Panc1 (cell line): ENCODE measurements around the gene EML1. TPM values are rescaled to one million over a fixed set of nuclear protein-coding genes. Genes with fewer than 3 reads are reported as not detected.

Source experiments
- ATAC-seq: fragments of 200-7000 bp; cut with Tn5 transposase; 2 replicates; pipeline ENCODE4 v1.9.1; 2020; ENCODE audit warnings: mild to moderate bottlenecking, moderate library complexity
- BruUV-seq: library from RNA; stranded (reverse); fragments of 400-500 nt; replicated peaks from 2 replicates; lab custom pipeline; 2021; lab: Mats Ljungman, UMichigan
- CTCF ChIA-PET: fragments of 300-600 bp; sonication (Branson Sonifier 250); formaldehyde crosslinking; loops from one replicate; lab custom pipeline; 2022; ENCODE audit warnings: antibody characterized with exemption; lab: Charles Lee
- POLR2A ChIA-PET: fragments of 300-600 bp; sonication (Branson Sonifier 250); formaldehyde crosslinking; loops from one replicate; lab custom pipeline; 2022; ENCODE audit warnings: antibody characterized with exemption; lab: Charles Lee
- DNase-seq: peaks from one replicate; pipeline ENCODE4 v3.0.0-alpha.2; 2010; ENCODE audit warnings: low read depth, low spot score
- H3K27ac ChIP-seq: 2 replicates; pipeline ENCODE4 v1.5.1; 2011; ENCODE audit warnings: mild to moderate bottlenecking, low read length, inconsistent platforms
- H3K27me3 ChIP-seq: fragments of 200-500 bp; sonication (Bioruptor generic); 2 replicates; pipeline ENCODE4 v1.6.0; 2014; ENCODE audit warnings: low read length, inconsistent platforms; ENCODE audit not compliant: control insufficient read depth, insufficient read depth
- H3K36me3 ChIP-seq: fragments of 200-500 bp; sonication (Bioruptor generic); 2 replicates; pipeline ENCODE4 v1.5.1; 2014; ENCODE audit warnings: inconsistent platforms, mild to moderate bottlenecking, low read length, moderate library complexity; ENCODE audit not compliant: control insufficient read depth, insufficient read depth
- H3K4me1 ChIP-seq: 2 replicates; pipeline ENCODE4 v1.5.1; 2011; ENCODE audit warnings: inconsistent platforms, mild to moderate bottlenecking, low read length, moderate library complexity; ENCODE audit not compliant: control insufficient read depth, insufficient read depth
- H3K4me3 ChIP-seq, 2 experiments: 2 replicates each; pipeline ENCODE4 v1.5.1; 2011 to 2012; ENCODE audit warnings: low read depth in 2 of 2, low read length in 2 of 2, mild to moderate bottlenecking in 2 of 2, inconsistent platforms in 1 of 2, moderate library complexity in 1 of 2
- H3K9me3 ChIP-seq: fragments of 200-500 bp; sonication (Bioruptor generic); 2 replicates; pipeline ENCODE4 v1.5.1; 2014; ENCODE audit warnings: low read depth, mild to moderate bottlenecking, inconsistent platforms, low read length, moderate library complexity; ENCODE audit not compliant: control insufficient read depth, insufficient read depth
- POLR2AphosphoS5 ChIP-seq: IDR thresholded peaks from 2 replicates; pipeline ENCODE4 v1.6.1; 2012; ENCODE audit warnings: mild to moderate bottlenecking, low read depth, low read length, moderate library complexity
- SIN3A ChIP-seq: IDR thresholded peaks from 2 replicates; pipeline ENCODE4 v1.6.1; 2012; ENCODE audit warnings: low read depth, mild to moderate bottlenecking, low read length, moderate library complexity, borderline replicate concordance; ENCODE audit not compliant: insufficient read depth
- TCF7L2 ChIP-seq: IDR thresholded peaks from 2 replicates; pipeline ENCODE4 v1.6.1; 2011; ENCODE audit warnings: mild to moderate bottlenecking, low read depth, low read length, inconsistent platforms
- in situ Hi-C: cut with HindIII; loops from 2 replicates; pipeline ENCODE4 v1.10.0; 2016; ENCODE audit warnings: low sequenced_read_pairs, low pct_unique_long_range_greater_than_20kb
- intact Hi-C: fragments of 100-400 bp; cut with micrococcal nuclease; formaldehyde crosslinking; loops from one replicate; pipeline ENCODE4 v1.10.0; 2022; ENCODE audit not compliant: unreplicated experiment
- total RNA-seq: library from RNA; stranded (reverse); gene quantifications from one replicate; pipeline ENCODE4 v1.2.1, GENCODE V29; 2021; ENCODE audit not compliant: unreplicated experiment
- TF ChIP-seq, protein P1 (sequence below): fragments of 450-650 bp; IDR thresholded peaks from 2 replicates; pipeline ENCODE4 v1.5.1; 2017; ENCODE audit warnings: mild to moderate bottlenecking
- TF ChIP-seq, protein P2 (sequence below), 2 experiments: IDR thresholded peaks; 2 replicates each; pipeline ENCODE4 v1.6.1; 2011 to 2012; ENCODE audit warnings: low read depth in 2 of 2, control low read depth in 1 of 2, low read length in 1 of 2, mild to moderate bottlenecking in 1 of 2, moderate library complexity in 1 of 2; ENCODE audit not compliant: insufficient read depth in 1 of 2

The EML1 gene
- total RNA-seq, 1 experiment from 2014 or later = 35.3 TPM

- CTCF ChIA-PET = no interaction called here
- H3K4me1 ChIP-seq = no peaks in the 10 kb centered on the region
- TF ChIP-seq SIN3A (no peak), POLR2AphosphoS5 (no peak), TCF7L2 (no peak)
- TF ChIP-seq, protein P1, sequence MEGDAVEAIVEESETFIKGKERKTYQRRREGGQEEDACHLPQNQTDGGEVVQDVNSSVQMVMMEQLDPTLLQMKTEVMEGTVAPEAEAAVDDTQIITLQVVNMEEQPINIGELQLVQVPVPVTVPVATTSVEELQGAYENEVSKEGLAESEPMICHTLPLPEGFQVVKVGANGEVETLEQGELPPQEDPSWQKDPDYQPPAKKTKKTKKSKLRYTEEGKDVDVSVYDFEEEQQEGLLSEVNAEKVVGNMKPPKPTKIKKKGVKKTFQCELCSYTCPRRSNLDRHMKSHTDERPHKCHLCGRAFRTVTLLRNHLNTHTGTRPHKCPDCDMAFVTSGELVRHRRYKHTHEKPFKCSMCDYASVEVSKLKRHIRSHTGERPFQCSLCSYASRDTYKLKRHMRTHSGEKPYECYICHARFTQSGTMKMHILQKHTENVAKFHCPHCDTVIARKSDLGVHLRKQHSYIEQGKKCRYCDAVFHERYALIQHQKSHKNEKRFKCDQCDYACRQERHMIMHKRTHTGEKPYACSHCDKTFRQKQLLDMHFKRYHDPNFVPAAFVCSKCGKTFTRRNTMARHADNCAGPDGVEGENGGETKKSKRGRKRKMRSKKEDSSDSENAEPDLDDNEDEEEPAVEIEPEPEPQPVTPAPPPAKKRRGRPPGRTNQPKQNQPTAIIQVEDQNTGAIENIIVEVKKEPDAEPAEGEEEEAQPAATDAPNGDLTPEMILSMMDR = no peak
- TF ChIP-seq, protein P2, sequence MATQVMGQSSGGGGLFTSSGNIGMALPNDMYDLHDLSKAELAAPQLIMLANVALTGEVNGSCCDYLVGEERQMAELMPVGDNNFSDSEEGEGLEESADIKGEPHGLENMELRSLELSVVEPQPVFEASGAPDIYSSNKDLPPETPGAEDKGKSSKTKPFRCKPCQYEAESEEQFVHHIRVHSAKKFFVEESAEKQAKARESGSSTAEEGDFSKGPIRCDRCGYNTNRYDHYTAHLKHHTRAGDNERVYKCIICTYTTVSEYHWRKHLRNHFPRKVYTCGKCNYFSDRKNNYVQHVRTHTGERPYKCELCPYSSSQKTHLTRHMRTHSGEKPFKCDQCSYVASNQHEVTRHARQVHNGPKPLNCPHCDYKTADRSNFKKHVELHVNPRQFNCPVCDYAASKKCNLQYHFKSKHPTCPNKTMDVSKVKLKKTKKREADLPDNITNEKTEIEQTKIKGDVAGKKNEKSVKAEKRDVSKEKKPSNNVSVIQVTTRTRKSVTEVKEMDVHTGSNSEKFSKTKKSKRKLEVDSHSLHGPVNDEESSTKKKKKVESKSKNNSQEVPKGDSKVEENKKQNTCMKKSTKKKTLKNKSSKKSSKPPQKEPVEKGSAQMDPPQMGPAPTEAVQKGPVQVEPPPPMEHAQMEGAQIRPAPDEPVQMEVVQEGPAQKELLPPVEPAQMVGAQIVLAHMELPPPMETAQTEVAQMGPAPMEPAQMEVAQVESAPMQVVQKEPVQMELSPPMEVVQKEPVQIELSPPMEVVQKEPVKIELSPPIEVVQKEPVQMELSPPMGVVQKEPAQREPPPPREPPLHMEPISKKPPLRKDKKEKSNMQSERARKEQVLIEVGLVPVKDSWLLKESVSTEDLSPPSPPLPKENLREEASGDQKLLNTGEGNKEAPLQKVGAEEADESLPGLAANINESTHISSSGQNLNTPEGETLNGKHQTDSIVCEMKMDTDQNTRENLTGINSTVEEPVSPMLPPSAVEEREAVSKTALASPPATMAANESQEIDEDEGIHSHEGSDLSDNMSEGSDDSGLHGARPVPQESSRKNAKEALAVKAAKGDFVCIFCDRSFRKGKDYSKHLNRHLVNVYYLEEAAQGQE (IDR thresholded peaks at IDR 0.05; ENCODE audit: insufficient read depth in 1 of 2, low read depth in 2 of 2, low read length in 1 of 2) = no peak
- no peaks in the 10 kb centered on the region for H3K27me3 ChIP-seq
- BruUV-seq = no TSS peak
- no peaks in the 10 kb centered on the region for H3K9me3 ChIP-seq
- no peak for DNase-seq
- H3K27ac ChIP-seq = no peak overlapping the region
- no peaks in the 10 kb centered on the region for H3K36me3 ChIP-seq
- no peak; the same call in 1 of the 2 replicates for ATAC-seq
- intact Hi-C loops = no loop called here
- in situ Hi-C loops = no loop called here
- no peak overlapping the region for H3K4me3 ChIP-seq
- POLR2A ChIA-PET = no interaction called here
These were observed 162.7 kb downstream of the EML1 start for GRCh38 chr14:99955826-99956455.

- BruUV-seq = no TSS peak
- TF ChIP-seq POLR2AphosphoS5 (no peak), SIN3A (no peak), TCF7L2 (no peak)
- TF ChIP-seq, protein P2 (IDR thresholded peaks at IDR 0.05; ENCODE audit: insufficient read depth in 1 of 2, low read depth in 2 of 2, low read length in 1 of 2) = no peak
- TF ChIP-seq, protein P1 = no peak
- POLR2A ChIA-PET = interaction anchor here (0.5 to 0.6 kb wide), 2 partner anchors 234 to 297 kb away, joined by 3 to 4 read pairs; no protein-coding TSS in a partner anchor
These were observed 165.2 kb downstream of the EML1 start for GRCh38 chr14:99958380-99958779.

More at GRCh38 chr14:99958380-99958779, 165.2 kb downstream of the EML1 start:
- Histone ChIP-seq H3K36me3 (no peaks in the 10 kb centered on the region), H3K4me3 (no peak overlapping the region), H3K27me3 (no peaks in the 10 kb centered on the region), H3K27ac (no peak overlapping the region), H3K9me3 (no peaks in the 10 kb centered on the region), H3K4me1 (no peaks in the 10 kb centered on the region)
- ATAC-seq = no peak
- CTCF ChIA-PET = no interaction called here
- in situ Hi-C loops = no loop called here
- intact Hi-C loops = no loop called here
- no peak for DNase-seq
